HG03159 (cell line): ENCODE measurements around the gene RPS13.
"Not testable (repeated sequence)": the region's sequence is repeated elsewhere in the genome, so short reads cannot be mapped to it uniquely, and the experiment has no call there.

Source experiments
- ATAC-seq: cut with Tn5 transposase; IDR thresholded peaks from one replicate; pipeline ENCODE4 v1.9.1; 2021; ENCODE audit warnings: mild to moderate bottlenecking, moderate library complexity; ENCODE audit not compliant: unreplicated experiment

Gene RPS13

DNA sequence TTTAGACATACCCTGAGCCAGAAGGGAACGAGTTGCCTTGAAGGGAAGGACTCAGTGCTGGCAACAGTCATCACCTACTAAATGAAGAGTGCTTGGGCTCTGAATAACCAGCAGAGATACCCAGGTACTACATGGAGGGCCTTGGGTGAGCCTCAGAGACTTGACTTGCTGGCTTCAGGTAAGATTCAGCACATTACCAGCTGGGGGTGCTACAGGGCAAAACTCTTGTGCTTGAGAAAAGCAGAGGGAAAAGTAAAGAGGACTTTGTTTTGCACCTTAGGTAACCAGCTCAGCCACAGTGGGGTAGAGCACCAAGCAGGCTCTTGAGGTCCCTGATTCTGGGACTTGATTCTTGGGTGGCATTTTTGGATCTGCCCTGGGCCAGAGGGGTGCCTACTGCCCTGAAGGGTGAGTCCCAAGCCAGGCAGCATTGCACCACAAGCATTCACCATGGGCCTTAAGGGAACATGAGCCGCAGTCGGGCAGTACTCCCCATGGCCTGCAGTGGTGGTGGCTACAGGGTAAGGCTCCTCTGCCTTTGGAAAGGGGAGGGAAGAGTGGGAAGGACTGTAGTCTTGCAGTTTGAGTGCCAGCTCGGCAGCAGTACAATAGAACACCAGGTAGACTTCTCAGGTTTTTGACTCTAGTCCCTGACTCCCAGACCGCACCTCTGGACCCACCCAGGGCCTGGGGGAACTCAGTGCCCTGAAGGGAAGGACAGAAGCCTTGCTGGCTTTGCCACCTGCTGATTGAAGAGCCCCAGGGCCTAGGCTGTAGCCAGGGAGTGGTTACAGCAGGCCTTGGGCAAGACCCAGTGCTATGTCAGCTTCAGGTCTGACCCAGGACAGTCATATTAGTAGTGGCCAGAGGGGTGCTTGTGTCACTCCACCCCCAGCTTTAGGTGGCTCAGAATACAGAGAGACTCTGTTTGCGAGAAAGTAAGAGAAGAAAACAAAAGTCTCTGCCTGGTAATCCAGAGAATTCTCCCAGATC is 40.5 kb downstream of the RPS13 start:
- no peak for ATAC-seq

DNA sequence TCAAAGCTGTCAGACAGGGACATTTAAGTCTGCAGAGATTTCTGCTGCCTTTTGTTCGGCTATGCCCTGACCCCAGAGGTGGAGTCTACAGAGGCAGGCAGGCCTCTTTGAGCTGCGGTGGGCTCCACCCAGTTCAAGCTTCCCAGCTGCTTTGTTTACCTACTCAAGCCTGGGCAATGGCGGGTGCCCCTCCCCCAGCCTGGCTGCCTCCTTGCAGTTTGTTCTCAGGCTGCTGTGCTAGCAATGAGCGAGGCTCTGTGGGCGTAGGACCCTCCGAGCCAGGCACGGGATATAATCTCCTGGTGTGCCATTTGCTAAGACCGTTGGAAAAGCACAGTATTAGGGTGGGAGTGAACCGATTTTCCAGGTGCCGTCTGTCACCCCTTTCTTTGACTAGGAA is 43.4 kb downstream of the RPS13 start:
- not testable (repeated sequence) for ATAC-seq

DNA sequence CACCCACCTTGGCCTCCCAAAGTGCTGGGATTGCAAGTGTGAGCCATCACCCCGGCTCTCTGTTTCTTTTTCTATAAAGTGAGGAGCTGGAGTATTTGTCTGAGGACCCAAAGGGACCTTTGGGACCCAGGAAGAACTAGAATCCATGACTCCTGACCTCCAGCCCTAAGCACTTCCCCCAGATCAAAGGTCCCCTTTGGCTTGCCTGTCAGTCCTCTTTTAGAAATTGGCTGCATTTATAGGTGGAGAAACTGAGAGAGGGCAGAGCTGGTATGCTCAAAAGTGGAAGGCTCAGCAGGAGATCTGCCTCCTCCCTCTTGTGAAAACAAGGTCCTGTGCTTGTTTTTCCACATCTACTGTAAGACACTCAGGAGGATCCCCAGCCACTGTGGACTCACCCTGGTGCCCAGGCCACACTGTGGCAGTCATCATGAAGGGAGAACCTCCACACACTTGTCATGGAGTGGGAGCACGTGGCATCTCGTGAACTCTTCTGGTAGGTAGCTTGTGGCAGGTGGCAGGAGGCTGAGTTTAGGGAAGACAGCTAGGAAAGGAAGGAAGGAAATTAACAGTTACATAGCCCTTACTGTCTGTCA is 50.9 kb downstream of the RPS13 start:
- ATAC-seq, result no peak

DNA sequence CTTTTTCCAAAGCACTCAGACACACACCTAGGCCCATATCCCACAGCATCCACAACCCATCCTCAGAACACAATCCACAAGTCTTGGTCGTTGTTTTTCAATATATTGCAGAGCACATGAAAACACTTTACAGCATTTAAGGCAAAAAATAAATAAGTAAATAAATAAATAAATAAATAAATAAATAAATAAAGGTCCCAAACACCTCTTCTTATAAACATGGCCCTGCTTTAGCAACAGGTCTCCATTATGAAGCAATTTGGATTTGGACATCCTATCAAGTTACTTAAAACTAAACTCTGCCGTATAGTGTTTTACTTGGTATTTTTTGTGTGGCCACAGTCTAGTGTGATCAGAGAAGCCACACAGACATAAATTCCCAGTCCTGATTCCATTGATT is 52.5 kb downstream of the RPS13 start:
- ATAC-seq, result no peak
